Measurements from ENCODE around the gene XIRP2.
"Not testable (repeated sequence)": the region's sequence is repeated elsewhere in the genome, so short reads cannot be mapped to it uniquely, and the experiment has no call there.

XIRP2 gene

GRCh38 chr2:167052825-167053224, 164.5 kb downstream of the XIRP2 start:
- DNase-seq: no peak

- no peak for DNase-seq
These were observed 166.6 kb downstream of the XIRP2 start for GRCh38 chr2:167054881-167055280.

GRCh38 chr2:167057446-167057845, 169.2 kb downstream of the XIRP2 start:
- DNase-seq: no peak

- DNase-seq: no peak
These were observed 170.9 kb downstream of the XIRP2 start for GRCh38 chr2:167059173-167059572.

GRCh38 chr2:167069855-167070254, 181.6 kb downstream of the XIRP2 start:
- no peak for DNase-seq

- DNase-seq: not testable (repeated sequence)
These were observed 187.4 kb downstream of the XIRP2 start for GRCh38 chr2:167075708-167076107.

- not testable (repeated sequence) for DNase-seq
These were observed 210.7 kb downstream of the XIRP2 start for GRCh38 chr2:167098931-167099330.

GRCh38 chr2:167100506-167100905, 212.2 kb downstream of the XIRP2 start:
- DNase-seq: no peak

- DNase-seq: no peak
These were observed 214.9 kb downstream of the XIRP2 start for GRCh38 chr2:167103028-167103756.

GRCh38 chr2:167103757-167104133, 215.5 kb downstream of the XIRP2 start:
- DNase-seq: no peak

- no peak for DNase-seq
These were observed 216.4 kb downstream of the XIRP2 start for GRCh38 chr2:167104691-167105090.

GRCh38 chr2:167109682-167110081, 221.4 kb downstream of the XIRP2 start:
- not testable (repeated sequence) for DNase-seq

GRCh38 chr2:167110345-167110744, 222.1 kb downstream of the XIRP2 start:
- DNase-seq: no peak

- DNase-seq: no peak
These were observed 225.7 kb downstream of the XIRP2 start for GRCh38 chr2:167114018-167114417.

- no peak for DNase-seq
These were observed 227.3 kb downstream of the XIRP2 start for GRCh38 chr2:167115541-167115940.

- no peak for DNase-seq
These were observed 234.1 kb downstream of the XIRP2 start for GRCh38 chr2:167122389-167122788.

- no peak for DNase-seq
These were observed 237.9 kb downstream of the XIRP2 start for GRCh38 chr2:167126165-167126564.

- no peak for DNase-seq
These were observed 238.9 kb downstream of the XIRP2 start for GRCh38 chr2:167127135-167127534.

GRCh38 chr2:167128130-167128529, 239.8 kb downstream of the XIRP2 start:
- no peak for DNase-seq

- no peak for DNase-seq
These were observed 243.8 kb downstream of the XIRP2 start for GRCh38 chr2:167132066-167132465.

- no peak for DNase-seq
These were observed 244.8 kb downstream of the XIRP2 start for GRCh38 chr2:167132906-167133555.

- no peak for DNase-seq
These were observed 245.3 kb downstream of the XIRP2 start for GRCh38 chr2:167133614-167134013.

GRCh38 chr2:167134381-167135072, 246.2 kb downstream of the XIRP2 start:
- no peak for DNase-seq

- DNase-seq: no peak
These were observed 247.4 kb downstream of the XIRP2 start for GRCh38 chr2:167135706-167136105.
